Activated T-cell treated with anti-CD3 and anti-CD28 coated beads for 4 hours (primary cell): ENCODE measurements around the gene ERC2.

Source experiments
- DNase-seq: peaks from one replicate; pipeline ENCODE4 v3.0.0-alpha.2; 2020

Gene ERC2

DNA sequence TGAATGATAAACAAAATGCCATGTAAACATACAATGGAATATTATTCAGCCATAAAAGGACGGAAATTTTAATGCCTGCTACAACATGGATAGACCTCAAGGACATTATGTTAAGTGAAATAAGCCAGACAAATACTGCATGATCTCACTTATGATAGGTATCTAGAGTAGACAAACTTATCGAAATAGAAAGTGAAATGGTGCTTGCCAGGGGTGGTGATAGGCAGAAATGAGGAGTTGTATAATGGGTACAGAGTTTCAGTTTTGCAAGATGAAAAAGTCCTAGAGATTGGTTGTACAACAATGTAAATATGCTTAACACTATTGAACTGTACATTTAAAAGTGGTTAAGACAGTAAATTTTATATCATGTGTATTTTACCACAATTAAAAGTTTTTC is 287.8 kb downstream of the ERC2 start:
- DNase-seq, result no peak

DNA sequence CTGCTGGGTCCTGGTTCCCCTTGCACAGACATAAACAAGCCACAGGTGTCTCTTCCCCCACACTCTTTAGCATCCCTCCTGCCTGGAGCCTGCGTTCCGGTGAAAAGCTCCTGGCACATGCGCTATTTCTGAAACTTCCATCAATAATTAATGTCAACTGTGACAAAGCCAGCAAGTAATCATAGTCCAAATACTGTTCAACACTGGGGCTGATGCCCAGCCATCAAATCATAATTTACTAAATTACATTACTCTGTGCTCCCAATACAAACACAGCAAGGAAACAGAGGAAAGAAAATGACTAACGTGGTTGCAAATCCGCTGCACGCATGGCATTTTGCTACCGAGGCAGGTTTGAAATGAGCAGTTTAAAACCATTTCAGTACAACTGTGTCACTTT is 294.7 kb downstream of the ERC2 start:
- DNase-seq, result no peak

DNA sequence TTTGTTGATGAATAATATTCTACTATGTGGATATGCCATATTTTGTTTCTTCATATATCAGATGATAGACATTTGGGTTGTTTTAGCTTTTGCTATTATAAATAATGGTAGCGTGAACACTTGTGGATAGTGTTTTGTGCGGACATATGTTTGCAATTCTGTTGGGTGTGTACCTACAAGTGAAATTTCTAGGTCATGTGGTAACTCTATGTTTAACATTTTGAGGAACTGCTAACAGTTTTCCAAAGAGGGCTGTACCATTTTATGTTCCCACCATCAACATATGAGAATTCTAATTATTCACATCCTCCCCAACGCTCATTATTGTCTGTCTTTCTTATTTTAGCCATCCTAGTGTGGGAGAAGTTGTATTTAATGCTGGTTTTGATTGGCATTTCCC is 303.8 kb downstream of the ERC2 start:
- DNase-seq, result no peak

DNA sequence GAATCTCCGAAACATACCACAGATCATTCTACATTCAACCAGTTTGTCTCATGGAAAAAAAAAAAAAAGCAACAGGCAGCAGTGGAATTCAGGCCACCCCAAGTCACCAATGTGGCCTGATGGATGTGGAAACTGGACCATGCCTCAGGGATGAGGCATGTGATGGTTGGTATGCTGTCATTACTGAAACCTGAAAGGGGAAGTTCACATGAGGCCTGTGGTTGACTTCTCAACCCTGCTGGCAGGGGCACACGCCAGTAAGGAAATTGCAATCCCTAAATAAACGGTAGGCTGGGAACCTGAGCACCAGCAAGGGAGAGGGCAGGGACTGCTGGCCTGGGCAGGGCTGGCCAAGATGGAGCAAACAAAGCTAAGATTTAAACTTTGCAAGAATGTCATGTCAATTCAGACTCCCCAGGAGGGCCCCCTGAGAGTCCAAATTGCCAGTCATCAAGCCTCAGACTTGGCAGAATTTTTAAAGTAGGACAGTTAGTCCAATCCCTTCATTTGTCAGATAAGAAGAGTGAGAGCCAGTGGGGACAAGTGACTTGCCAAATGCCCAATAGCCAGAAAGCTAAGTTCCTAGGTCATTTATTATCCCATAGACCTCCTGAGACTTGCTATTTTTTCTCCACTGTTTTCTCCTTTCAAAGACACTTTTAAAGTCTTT is 310.4 kb downstream of the ERC2 start:
- no peak for DNase-seq

DNA sequence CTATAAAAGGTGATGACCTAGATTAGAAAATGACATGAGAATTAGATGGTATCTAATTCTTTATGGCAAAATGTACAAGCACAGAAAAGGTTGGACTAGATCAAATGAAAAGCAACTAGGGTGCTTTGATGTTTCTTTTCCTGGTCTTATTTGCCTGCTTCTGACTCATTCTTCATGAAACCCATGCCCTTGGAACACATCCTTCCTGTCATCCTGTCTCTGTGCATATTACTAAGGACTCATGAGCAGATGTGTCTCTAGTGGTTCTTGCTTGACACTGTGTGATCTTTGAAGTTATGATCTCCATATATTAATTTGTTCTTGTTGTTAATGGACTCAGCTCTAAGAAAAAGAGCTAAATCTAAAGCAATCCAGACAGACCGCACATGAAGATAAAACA is 314.0 kb downstream of the ERC2 start:
- DNase-seq, result no peak

DNA sequence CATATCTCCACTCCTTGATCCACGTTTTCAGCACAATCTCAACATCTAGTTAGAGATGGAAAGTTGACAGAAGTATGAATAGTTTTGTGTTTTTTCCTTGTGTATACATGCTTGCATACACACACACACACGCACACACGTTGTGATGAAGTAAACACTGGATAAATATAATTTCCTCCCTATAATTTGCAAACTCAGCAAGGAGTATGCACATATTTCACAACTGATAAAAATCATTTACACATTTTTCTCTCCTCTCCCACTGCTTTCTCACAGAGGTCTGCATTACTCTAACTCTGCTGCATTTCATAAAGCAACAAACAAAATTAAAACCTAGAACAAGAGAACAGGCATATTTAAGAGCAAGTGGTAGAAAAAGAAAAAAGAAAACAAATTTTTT is 320.9 kb downstream of the ERC2 start:
- no peak for DNase-seq

DNA sequence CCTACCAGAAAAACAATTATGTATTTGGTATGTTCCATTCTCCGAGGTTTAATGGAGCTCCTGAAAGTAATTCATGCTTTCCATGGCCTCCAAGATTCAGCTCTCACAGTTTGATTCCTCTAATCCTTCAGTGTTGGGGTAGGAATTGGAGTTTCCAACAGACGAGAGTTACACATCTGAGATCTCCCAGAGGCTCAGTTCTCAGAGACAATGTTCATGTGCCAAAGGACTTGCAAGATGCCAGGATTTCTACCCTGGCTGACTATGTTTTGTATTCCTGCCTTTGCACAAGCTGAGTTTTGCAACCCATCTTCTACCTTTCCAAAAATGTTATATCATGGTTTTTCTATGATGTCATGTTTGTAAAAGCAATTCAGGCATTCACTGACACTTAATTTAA is 322.9 kb downstream of the ERC2 start:
- no peak for DNase-seq

DNA sequence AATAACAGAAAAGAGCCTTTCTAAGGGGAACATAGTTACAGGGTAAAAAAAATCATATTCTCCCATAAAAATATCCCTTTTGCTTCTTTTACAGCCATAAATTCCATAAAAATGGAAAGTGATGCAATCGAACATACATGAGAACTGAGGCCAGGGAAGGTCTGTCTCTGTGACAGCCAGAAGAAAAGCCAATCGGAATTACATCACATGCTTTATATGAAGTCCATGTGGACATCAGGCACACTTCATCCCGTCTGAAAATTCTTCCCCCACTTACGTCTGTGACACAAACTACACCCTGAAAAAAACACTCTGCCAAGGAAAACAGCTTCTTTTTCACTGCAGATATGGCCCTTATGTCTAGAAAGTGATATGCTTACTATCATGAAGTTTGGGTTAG is 323.5 kb downstream of the ERC2 start:
- DNase-seq, result no peak

DNA sequence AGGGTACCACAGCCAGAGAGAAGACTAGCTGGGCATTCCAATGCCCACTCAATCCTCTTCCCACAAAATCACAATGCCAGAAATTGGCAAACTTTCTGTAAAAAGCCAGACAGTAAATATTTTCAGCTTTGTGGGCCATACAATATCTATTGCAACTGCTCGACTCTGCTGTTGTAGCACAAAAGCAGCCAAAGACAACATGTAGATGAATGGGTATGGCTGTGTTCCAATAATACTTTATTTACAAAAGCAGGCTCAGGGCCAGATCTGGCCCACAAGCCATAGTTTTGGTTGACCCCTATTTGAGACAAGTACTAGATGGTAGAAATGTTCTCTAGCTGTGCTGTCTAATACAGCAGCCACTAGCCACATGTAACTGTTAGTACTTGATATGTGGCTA is 330.9 kb downstream of the ERC2 start:
- DNase-seq, result no peak

DNA sequence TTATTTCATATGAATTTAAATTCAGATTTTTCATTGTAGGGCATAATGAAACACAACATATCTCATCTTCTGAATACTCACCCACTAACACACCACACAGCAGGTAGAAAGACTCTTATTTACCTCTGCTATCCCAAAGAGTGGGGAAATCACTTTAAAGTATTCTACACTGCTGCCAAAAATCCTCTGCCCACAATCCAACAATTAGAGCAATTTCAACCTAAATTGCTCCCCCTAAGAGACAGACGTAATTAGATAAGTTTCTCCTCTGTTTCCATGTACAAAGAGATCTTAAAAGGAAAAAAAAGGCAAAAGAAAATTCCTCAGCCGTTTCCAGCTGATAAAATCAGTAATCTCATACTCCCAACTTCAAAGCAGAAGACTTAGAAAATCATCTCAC is 331.8 kb downstream of the ERC2 start:
- DNase-seq, result no peak

DNA sequence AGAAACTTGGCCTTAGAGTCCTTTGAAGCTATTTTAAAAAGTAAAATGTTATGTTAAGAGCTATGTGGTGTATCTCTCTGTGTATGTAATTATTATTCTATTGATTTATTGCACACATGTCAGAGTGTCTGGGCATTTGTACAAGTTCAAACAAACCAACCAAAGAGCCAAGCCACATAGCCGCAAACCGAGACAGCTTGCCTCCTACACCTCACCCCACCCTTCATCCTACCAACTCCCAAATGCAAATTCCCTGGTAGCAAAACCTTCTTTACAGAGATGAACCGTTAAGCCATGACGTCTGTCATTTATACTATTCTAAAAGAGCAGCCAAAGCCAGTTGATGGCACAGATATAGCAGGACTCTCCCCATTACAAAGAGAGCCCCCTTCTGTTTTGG is 332.3 kb downstream of the ERC2 start:
- no peak for DNase-seq

DNA sequence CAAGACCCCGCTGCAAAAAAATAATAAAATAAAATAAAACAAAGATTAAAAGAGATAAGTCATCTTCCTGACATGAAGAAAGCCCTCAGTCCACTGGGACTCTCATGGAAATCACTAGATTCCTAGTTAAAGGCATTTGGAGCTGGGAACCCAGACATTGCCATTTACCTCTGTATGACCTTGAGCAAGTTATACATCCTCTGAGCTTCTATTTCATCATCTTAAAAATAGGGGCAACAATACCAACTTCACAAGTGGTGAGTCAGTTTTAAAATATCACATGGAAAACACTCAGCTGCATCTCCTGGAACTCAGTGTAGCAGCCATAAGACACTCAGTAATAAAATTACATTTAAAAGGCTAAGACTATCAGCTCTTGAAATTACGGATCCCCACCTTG is 334.8 kb downstream of the ERC2 start:
- no peak for DNase-seq

DNA sequence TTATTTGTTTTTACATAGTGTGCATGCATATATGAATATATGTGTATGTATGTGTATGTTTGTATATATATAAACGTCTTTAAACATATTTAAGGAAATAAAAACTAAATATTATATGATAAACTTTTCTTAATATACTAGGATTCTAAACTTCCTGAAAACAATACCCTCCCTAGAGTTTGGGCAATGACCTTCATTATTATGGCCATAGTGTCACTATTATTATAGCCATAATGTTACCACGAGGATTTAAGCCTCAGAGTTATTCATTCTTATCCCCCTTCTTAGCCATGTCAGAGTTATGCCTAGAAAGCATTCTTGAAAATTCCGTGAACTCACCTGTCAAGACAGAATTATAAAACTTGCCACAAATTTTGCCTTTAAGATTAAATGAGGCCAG is 335.5 kb downstream of the ERC2 start:
- DNase-seq, result no peak

DNA sequence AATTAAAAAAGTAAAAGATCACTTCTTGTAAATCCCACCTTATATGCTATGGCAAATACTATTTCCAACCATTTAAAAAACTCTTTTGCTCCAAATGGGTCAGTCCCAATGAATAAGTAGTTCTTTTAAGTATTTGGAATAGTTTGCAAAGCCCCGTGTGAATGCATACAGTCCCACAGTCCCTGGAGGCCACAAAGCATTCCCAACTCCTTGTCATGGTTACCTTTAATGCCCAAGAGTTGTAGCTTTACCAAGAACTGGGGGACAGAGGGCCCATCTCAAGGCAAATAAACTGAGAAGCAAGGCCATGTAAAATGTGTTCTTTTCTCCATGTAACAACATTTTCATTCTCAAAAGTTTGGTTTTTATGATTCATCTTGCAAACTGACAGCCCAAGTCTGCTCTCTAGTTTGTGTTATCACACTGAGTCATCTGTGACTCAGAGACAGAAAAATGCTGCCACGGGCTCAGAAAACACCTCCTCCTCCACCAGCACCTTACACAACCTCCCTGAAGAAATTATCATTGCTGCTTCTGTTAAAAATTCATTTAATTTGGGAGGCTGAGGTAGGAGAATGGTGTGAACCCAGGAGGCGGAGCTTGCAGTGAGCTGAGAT is 336.2 kb downstream of the ERC2 start:
- DNase-seq, result no peak

DNA sequence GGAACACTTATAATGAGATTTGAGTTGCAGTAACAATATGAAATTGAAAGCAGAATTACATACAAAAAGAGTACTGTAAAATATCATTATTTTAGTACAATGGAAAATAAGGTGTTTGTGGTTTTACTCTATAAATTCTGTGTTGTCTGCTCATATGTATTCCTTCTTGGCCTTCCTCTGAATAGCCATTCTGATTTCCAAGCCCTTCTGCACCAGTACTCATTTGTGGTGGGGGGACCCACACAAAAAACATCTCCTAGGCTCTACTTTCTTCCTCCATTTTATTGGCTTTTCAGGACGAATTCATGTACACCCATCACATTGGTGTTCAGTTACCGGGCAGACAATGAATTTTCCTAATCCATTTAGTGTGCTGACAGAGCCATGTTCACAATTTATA is 338.2 kb downstream of the ERC2 start:
- no peak for DNase-seq

DNA sequence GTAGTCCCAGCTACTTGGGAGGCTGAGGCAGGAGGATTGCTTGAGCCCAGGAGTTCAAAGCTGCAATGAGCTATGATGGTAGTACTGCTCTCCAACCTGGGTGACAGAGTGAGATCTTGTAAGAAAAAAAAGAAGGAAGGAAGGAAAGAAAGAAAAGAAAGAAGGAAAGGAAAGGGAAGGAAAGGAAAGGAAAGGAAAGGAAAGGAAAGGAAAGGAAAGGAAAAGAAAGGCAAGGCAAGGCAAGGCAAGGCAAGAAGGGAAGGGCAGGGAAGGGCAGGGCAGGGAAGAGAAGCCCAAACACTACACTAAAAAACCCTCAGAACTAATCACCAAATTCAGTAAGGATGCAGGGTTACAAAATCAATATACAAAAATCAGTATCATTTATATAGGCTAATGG is 341.6 kb downstream of the ERC2 start:
- DNase-seq, result no peak

DNA sequence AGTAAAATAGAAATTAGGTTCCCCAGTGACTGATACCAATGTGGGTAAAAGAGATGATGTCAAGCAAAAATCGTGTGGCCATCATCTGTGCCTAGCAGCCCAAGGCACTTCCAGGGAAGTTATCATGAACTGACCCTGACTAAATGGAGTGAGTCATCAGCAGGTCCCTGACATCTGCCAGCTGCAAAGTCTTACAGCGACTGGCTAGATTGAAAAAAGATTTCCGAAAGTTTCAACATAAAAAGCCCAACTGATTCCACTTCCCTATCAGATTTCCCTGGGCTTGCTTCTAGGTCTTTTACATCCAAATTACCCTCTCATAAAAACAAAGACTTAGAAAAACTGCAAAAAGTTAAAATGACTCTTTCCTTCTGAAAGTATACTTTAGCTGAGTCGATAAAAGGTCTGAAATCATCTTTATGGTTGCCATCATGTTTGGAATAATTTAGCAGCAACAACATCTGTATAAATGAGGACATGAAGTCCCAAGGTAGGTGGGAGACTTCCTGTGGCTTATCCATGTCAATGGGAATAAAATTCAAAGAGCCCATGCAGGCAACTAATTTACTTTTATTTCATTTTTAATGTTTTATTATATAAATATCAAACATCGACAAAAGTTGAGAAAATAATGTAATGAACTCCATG is 342.8 kb downstream of the ERC2 start:
- no peak for DNase-seq

DNA sequence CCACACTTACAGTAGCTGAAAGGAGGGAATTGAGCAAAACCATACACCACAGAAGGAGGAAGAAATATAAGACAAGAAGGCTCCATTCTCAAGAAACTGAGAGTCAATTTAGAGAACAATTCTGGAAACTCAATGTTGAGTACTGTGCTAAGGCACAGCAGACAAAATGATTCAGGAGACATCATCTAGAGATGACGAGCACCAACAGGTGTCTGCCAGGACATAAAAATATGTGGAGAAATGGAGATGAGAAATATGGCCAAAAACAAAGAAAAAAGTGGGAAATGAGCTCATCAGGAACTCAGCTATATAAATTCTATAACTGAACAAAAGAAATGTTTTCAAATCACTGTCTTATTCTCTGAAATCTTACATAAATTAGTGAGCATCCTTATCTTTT is 343.7 kb downstream of the ERC2 start:
- no peak for DNase-seq

DNA sequence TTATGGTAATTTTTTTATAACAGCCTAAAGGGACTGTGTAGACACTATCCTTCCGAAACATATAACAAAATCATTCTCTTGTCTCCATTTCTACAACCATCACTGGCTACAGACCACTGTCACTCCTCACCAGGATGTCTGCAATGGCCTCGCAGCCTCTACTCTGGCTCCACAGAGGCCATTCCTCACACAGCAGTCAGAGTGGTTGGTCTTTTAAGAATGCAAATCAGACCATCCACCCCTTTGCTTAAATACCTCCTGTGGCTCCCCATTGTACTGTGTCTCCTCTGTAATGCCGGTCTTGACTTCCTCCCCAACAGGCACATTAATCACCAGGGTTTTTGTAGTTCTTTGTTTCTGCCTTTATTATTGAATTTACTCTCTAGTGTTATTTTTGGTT is 344.8 kb downstream of the ERC2 start:
- no peak for DNase-seq

DNA sequence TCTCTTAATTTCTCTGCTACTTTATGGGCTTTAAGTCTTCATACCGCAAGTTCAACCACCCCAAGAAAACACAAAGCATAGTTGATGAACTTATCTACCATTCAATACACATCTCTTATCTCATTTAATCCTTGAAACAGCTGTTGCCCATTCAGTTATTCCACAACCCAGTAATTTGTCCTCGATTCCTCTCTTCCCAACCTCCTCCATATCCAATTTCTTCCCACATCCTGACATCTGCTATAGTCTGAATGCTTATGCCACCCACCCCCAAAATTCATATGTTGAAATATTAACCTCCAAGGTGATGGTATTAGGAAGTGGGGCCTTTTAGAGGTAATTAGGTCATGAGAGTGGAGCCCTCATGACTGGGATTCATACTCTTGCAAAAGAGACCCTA is 345.4 kb downstream of the ERC2 start:
- no peak for DNase-seq

DNA sequence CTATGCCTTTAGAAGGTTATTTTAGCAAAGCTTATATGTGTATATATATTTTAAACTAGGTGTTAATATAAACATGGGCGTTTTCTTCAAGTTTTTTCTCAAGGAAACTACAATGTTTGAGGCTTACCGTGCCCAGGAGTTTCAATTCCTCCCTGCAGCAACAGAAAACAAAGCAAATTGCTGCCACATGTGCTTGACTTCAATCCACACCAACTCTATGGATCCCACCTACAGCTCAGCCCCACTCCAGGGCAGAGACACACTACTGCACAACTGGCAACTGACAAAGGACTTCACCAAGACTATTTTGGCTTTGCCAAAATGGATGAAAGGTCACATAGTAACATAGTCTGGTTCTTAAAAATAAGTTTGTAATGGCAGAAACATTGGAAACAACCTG is 346.6 kb downstream of the ERC2 start:
- no peak for DNase-seq

DNA sequence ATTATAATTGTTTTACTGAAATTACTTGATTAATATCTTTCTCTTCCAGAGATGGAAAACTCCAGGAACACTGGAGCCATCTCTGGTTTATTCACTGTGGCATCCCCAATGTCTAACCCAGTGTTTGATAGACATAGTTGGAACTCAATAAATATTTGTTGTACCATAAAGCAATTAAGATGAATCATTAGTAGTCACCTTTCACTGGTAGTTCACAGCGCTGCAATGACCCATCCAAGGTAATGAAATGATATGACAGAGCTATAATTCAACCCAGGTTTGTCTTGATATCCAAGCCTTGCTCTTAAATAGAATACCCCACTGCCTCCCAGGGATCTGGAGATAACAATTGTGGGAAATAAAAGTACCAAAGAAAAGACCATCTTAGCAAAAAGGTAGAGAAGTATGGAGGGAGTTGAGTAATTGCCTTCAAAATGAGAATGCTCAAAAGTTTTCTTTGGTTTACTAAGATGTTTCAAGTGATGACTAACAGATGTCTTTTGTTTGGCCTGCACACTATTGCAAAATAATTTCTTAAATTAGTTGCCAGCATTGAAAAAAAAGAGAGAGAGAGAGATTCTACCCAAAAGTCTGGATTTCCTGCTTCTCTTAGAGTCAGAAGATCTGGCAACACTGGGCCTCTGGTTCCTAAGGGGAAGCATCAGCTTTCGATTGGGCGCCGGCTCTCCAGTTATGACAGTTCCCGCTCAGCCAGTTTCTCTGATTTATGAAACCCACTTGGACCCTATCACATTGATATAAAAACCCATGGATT is 348.5 kb downstream of the ERC2 start:
- no peak for DNase-seq

DNA sequence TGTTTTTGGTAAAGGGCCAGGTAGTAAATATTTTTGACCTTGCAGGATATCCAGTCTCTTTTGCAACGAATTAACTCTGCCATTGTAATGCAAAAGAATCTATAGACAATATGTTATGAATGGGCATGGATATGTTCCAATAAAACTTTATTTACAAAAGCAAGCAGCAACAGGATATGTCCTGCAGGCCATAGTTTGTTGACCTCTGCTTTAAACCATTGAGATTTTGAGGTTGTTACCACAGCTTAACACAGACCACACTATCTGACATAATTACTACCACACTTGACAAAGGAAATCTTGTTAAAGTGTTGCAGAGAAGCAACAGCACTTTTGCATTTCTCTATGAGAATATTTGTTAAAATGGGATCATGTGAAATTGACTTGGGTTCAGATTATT is 349.3 kb downstream of the ERC2 start:
- no peak for DNase-seq

DNA sequence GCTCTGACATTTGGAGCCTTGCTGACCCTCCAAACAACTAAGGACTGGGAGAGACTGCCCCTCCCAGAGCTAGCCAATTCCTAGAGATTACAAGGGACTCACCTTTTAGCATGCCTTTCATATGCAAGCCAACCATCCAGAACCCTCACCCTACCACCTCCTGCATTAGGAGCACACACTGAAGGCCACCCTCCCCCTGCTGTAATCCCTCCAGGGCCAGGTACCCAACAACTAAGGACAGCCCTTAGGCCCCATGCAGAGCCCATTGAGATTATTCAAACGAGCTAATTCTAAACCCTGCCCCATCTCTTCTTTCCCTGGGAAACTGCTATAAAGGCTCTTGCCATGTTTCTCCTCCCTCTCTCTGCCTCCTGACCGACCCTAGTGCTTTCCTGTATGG is 352.6 kb downstream of the ERC2 start:
- DNase-seq, result no peak
